Omental fat pad (tissue), 4 donors: ENCODE measurements around the gene ZSWIM4. TPM values are rescaled to one million over a fixed set of nuclear protein-coding genes. Genes with fewer than 3 reads are reported as not detected.
"Not testable (repeated sequence)": the region's sequence is repeated elsewhere in the genome, so short reads cannot be mapped to it uniquely, and the experiment has no call there.

Experiments used
- ATAC-seq: fragments of 150-250 bp; one replicate; pipeline ENCODE4 v1.9.1; 2016; ENCODE audit warnings: mild to moderate bottlenecking, moderate library complexity; ENCODE audit not compliant: low FRiP score
- DNase-seq: peaks from one replicate; pipeline ENCODE4 v3.0.0-alpha.2; 2019; ENCODE audit warnings: low spot score
- CTCF ChIP-seq, 3 donors: fragments of 450-650 bp; IDR thresholded peaks; one replicate each; pipeline ENCODE4 v1.5.1; 2016 to 2017; ENCODE audit warnings: antibody characterized with exemption in 3 of 3, mild to moderate bottlenecking in 3 of 3, moderate library complexity in 2 of 3
- total RNA-seq, 4 donors: library from RNA; depleted of rRNA; stranded (reverse); fragments of >200 nt; gene quantifications; one replicate each; pipeline ENCODE4 v1.1.0, GENCODE V29; 2016

ZSWIM4 gene
- total RNA-seq: 1 to 10 TPM; 3.8 to 5.2 (median 4.6) TPM

- TF ChIP-seq CTCF (IDR thresholded peaks at IDR 0.05): no peak
- ATAC-seq: peak; percentile 96
- peak; percentile 89 for DNase-seq
Observed at GRCh38 chr19:13794757-13795589, at the start of gene ZSWIM4. Gene ZSWIM4, plus strand, starts transcription at chr19:13795443. Its CDS starts 206 bp downstream, at chr19:13795649.

GRCh38 chr19:13747098-13747453 is 48.2 kb upstream of the ZSWIM4 start:
- TF ChIP-seq CTCF (IDR thresholded peaks at IDR 0.05): no peak
- DNase-seq (no peak), ATAC-seq (no peak)

- no peak for ATAC-seq
- DNase-seq: no peak
- no peak for TF ChIP-seq CTCF (IDR thresholded peaks at IDR 0.05)
Observed at GRCh38 chr19:13748169-13748828, 46.9 kb upstream of the ZSWIM4 start.

- DNase-seq (no peak), ATAC-seq (no peak)
- no peak for TF ChIP-seq CTCF (IDR thresholded peaks at IDR 0.05)
Observed at GRCh38 chr19:13751436-13751835, 43.8 kb upstream of the ZSWIM4 start.

GRCh38 chr19:13753622-13754021 is 41.6 kb upstream of the ZSWIM4 start:
- not testable (repeated sequence) for ATAC-seq, DNase-seq

GRCh38 chr19:13756210-13756609 is 39.0 kb upstream of the ZSWIM4 start:
- no peak for ATAC-seq
- no peak for TF ChIP-seq CTCF (IDR thresholded peaks at IDR 0.05)
- DNase-seq: no peak

GRCh38 chr19:13757805-13758772 is 37.2 kb upstream of the ZSWIM4 start:
- DNase-seq (no peak), ATAC-seq (no peak)
- TF ChIP-seq CTCF (IDR thresholded peaks at IDR 0.05): no peak
